HG03039 (cell line): ENCODE data around the gene SLC25A44.
A peak's percentile ranks its signal among the peaks of the same experiment; 100 is the strongest.

Source experiments
- ATAC-seq: cut with Tn5 transposase; IDR thresholded peaks from one replicate; pipeline ENCODE4 v1.9.1; 2021; ENCODE audit warnings: mild to moderate bottlenecking, moderate library complexity; ENCODE audit not compliant: unreplicated experiment

SLC25A44 gene

DNA sequence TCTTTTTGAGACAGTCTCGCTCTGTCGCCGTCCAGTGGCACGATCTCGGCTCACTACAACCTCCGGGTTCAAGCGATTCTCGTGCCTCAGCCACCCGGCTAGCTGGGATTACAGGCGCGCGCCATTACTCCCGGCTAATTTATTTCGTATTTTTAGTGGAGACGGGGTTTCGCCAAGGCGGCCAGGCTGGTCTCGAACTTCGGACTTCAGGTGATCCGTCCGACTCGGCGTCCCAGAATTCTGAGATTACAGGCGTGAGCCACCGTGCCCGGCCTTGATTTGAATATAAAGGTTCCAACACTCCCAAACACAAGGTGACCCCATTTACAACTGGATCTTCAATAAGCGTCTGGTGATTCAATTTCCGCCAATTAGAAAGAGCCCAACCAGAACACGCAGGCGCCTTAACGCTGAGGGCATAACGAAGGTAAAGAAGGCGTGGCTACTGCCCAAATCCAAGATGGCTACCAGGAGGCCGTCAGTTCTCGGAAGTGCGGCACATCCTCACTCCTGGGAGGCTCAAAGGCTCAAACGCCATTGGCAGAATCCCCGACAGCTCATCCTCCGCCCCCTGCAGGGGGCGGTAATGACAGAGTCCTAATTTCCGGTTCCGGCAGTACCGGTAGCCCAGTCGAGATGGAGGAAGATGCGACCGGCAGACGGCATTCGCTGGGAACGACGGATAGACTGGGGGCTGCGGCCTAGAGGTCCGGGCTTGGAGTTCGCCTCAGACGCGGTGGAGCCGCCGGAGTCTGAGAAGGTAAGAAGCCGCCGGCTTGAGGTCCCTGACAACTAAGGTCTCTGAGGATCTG lies at the start of gene SLC25A44:
Gene SLC25A44 (plus strand): TSS at position 617 of the 812 bp plus-strand sequence. CDS start 5,744 bp downstream, outside the sequence.
- peak; percentile 83 for ATAC-seq

- no peak for ATAC-seq
Observed at GRCh38 chr1:156144742-156145141, 49.2 kb upstream of the SLC25A44 start.

DNA sequence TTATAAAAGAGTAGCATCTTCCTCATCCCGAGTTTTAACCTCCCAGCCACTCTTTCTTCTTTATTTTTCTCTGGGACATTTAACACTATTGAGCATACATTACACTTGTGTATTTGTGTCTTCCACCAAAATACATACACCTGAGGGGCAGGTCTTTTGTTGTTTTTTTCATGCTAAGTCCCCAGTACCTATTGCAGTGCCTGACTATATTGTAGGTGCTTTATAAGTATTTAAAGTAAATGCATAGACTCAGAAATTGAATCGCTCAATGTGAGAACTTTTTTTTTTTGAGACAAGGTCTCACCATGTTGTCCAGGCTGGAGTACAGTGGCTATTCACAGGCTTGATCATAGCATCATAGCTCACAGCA lies 48.3 kb upstream of the SLC25A44 start:
- ATAC-seq: no peak

DNA sequence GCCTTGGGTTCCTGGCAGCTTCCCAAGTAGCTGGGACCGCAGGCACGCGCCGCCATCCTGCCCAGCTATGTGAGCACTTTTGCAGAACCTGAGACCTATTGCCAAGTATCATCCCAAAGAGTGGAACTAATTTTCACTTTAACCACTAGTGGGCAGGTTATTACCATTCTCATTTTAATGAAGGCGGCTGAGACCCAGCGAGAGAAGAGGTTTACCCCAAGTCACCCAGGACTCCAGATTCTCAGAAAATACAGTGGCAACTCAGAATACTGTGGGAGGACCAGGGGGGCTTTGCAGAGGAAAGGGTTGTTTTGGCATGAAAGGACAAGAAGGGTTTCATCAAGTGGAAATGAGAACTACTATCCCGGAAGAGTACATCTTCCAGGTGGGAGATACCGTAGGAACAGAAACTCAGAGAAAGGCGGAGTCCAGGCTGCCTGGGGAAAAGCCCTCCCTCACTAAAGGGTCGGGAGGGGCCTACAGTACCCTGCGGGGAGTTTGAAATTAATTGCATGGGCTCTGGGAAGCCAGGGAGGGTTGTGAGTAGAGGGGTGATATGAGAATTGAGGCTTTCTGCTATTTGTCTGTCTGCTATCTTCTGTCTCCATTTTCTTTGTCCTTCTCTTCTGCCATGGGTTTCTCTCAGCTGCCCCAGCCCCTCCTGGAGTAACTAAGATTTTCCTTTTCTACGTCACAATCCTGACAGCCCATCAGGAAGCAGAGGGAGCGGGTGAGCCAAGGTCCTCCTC lies 47.7 kb upstream of the SLC25A44 start:
- no peak for ATAC-seq

DNA sequence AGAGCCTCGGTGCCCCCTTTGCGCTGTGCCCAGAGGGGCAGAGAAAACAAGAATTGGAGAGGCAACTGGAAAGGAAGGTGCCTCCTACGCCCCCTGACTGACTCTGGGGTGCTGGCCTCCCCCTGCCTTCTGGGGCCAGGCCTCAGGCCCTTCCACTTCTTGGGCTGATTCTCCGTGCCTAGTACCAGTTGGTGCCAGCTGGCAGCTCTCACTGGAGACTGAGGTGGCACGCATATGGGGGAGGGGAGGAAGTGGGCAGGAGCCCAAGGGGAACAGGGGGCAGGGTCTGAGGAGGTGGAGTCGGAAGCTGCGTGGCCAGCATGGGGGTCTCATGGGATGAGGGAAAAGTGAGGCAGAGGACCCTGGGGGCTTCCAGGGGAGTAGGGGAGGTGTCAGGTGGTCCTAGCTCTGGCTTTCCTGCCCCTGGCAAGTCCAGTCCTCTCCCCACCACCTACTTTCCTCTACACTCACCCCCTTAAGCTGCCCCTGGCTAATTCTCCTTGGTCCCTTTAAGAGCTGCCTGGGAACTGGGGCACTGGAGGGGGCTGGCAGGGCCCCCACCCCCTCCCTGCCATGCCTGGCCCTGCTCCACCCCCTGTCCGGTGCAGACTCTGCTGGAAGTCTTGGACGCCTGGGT lies 47.0 kb upstream of the SLC25A44 start:
- no peak for ATAC-seq

- ATAC-seq: no peak
Observed at GRCh38 chr1:156148216-156148615, 45.7 kb upstream of the SLC25A44 start.

DNA sequence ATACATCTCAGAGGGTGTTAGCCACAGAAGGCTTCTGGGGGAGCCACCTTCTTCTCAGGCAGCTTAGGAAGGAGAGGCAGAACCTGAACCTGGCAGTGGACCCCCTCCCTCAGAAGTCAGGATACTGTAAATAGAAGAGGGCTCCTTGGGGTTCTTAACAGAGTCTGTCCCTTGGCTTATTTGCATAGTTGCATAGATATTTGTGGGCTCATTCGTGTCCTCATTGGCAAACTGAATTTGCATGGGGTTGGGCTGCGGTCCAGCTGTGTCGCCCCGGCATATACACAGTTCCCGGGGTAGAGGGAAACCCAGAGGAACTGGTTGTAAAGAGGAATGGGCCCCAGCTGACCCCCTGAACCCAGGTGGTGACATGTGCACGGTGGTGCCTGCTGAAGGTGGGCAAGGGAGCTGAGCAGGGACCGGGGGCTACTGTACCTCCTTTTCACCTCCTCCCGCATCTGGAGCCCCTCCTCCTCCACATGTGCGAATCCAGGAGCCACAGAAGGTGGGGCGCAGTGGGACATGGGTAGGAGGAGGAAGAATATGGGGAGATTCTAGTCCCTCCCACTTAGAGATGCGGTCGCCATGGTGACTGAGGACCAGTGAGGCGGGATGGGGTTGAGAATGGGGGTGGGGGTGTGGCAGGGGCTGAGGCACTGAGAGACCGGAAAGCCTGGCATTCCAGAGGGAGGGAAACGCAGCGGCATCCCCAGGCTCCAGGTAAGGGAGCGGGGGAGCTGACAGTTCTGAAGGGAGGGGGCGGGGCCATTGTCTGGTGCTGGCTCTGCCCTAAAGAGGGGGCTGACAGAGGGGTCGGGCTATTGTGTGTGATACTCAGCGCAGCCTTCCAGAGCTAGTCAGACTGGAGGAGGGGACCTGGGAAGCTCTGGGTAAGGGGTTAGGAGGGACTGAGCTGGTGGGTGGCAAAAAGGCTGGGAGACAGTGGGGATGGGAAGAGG lies 44.3 kb upstream of the SLC25A44 start:
- no peak for ATAC-seq

- no peak for ATAC-seq
Observed at GRCh38 chr1:156150333-156151011, 43.4 kb upstream of the SLC25A44 start.

DNA sequence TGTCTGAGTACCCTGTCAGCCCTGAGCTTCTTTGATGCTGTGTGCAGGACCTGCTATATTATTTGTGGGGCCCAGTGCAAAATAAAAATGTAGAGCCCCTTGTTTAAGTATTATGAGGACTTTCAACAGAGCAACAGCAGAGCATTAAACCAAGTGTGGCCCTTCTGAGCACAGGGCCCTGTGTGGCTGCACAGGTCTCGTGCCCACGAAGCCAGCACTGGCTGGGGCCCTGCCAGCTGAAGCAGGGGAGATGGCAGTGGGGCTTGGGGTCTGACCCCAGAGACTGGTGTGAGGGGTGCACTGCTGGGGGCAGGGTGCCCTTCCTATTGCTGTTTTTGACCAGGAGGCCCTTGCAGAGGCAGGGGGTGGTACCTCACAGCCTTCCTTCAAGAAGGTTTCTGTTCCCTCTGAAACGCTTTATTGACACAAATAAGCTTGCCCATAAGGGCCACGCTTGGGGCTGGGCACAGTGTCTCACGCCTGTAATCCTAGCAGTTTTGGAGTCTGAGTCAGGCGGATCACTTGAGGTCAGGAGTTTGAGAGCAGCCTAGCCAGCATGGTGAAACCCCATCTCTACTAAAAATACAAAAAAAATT lies 42.7 kb upstream of the SLC25A44 start:
- no peak for ATAC-seq

- no peak for ATAC-seq
Observed at GRCh38 chr1:156152628-156153027, 41.3 kb upstream of the SLC25A44 start.

DNA sequence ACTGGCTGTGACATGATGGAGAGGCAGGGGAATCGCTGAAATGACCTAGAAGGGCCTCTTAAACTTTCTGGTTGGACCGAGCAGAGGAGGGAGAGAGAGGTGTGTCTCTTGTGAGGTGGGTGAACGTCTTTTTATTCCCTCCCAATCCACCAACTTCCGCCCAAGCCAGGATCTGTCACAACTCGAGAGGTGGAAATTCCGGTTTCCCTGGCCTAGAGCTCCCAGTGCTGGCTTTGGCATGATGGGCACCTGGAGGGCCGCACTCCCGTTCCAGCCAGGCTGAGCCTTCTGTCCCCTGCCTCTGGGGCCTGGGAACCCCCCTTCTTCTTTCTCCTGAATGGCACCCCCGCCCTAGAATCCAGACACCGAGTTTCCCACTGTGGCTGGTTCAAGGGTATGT lies 40.5 kb upstream of the SLC25A44 start, which contains the start of gene SEMA4A:
Gene SEMA4A (plus strand): TSS at position 224 of the 400 bp plus-strand sequence. CDS start 994 bp downstream, outside the sequence.
- no peak for ATAC-seq

DNA sequence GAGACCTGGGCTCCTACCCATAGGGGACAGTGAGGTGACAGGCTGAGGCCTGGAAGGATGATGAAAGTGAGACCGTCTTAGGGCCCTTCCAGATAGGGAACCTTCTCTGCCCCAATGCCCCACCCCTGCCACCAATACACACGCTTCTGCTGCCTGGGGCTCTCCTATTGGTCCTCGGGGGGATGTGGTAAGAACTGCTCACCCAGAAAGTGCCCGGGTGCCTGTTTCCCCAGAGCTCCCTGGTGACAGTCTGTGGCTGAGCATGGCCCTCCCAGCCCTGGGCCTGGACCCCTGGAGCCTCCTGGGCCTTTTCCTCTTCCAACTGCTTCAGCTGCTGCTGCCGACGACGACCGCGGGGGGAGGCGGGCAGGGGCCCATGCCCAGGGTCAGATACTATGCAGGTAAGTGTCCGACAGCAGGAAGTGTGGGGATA lies 39.6 kb upstream of the SLC25A44 start:
- peak; percentile 46 for ATAC-seq

DNA sequence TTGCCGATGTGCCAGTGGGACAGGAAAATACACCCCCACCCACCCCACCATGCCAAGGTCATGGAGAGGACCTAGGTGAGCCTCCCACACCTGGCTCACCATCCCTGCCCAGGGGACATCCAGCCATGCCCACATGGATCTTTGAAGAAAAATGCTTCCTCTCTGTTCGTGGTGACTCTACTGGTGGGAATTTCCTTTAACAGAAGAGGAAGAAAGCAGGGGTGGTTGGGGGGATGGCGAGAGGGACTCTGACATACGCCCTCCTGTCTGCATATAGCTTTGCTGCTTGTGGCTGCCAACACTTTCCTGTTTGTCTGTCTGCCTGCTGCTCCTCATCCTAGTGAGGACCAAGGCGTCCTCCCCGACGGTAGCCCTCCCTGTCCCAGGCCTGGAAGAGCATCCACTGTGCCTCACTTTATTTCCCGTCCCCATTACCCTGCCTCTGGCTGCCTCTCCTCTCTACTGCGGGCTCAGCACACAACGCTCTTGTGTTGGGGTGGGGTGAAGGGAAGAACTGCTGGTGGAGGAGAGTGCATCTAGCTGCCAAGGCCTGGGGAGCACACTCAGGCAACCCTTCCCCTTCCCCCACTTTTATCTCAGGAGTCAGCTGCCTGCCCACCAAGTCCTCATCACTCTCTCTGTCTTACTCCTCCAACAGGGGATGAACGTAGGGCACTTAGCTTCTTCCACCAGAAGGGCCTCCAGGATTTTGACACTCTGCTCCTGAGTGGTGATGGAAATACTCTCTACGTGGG lies 38.0 kb upstream of the SLC25A44 start:
- no peak for ATAC-seq

DNA sequence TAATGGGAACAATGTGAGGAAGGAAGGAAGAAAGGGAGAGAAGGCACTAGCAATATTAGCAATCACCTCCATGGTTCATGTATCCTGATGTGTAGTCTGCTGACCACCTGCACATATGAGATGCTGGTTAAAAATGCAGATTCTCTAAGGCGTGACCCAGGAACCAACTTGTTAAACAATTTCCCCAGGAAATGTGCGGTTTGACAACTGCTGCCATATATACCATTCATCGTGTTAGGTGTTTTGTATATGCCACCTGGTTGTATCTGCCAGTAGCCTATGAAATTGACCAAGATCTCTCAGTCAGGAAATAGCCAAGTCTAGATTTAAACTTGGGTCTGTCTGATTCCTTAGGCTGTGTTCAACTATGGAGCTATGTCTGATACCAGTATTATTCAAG lies 36.4 kb upstream of the SLC25A44 start:
- ATAC-seq: no peak

- ATAC-seq: no peak
Observed at GRCh38 chr1:156157966-156158365, 35.9 kb upstream of the SLC25A44 start.

DNA sequence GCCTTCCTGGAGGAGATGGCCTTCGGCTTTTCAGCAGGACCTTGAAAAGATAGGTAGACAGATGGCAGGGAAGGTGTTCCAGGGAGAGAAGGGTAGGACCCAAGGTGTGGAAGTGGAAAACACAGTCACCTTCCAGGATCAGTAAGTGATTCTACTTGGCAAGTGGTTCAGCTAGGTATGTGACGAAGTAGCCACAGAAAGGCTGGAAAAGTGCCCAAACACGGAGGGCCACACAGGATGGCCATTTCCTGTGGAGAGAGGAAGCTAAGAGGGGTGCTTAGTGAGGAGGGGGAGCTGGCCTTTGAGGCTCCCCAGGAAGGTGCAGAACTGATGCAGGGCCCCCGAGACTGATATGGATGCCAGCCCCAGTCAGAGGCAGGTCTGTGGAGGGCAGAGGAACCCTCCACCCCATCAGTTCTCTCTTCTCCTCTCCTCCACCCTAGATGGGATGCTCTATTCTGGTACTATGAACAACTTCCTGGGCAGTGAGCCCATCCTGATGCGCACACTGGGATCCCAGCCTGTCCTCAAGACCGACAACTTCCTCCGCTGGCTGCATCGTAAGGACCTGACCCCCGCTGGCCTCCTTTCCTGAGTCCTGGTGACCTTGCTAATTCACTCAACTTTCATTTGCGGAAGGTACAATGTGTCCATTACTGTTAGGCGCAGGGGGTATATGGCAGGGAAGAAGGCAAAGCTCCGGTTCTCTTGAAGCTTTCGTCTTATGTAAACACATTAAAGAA lies 33.7 kb upstream of the SLC25A44 start:
- no peak for ATAC-seq

GRCh38 chr1:156160743-156161171 lies 33.1 kb upstream of the SLC25A44 start:
- ATAC-seq: no peak

DNA sequence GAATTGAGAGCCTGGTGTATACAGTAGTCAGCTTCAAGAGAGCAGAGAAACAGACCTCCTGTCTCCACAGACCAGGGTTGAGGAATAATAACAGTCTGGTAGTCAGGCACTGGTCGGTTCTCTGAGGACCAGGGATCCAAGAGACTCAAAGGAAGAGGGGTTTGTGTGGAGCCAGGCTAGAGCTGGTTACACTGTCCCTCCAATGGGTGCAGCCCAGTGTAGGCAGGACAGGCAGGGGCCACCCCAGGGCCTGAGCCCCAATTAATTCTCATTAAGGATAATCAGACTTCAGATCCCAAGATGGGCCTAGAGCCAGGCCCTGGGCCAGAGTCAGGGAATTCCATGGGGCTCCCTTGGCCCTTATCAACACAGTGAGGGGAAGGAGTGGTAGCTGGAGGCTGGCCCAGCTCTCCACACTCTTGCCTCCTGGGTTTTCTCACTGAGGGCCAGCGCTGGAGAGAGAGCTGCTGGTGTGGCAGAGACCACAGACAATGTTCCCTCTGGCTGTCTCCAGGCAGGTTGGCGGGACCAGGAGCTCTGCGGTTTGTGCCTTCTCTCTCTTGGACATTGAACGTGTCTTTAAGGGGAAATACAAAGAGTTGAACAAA lies 31.4 kb upstream of the SLC25A44 start:
- ATAC-seq: no peak
